ENCODE data around the gene TRMT10C.
"Not testable (repeated sequence)": the region's sequence is repeated elsewhere in the genome, so short reads cannot be mapped to it uniquely, and the experiment has no call there.

The TRMT10C gene

GRCh38 chr3:101549473-101549872 lies 12.2 kb upstream of the TRMT10C start:
- DNase-seq = no peak

- DNase-seq = not testable (repeated sequence)
Observed at GRCh38 chr3:101551359-101552081, 10.1 kb upstream of the TRMT10C start.

GRCh38 chr3:101553381-101553780 lies 8.3 kb upstream of the TRMT10C start:
- not testable (repeated sequence) for DNase-seq

GRCh38 chr3:101556064-101556463 lies 5.6 kb upstream of the TRMT10C start:
- DNase-seq = no peak

GRCh38 chr3:101567528-101568317 lies 6.1 kb downstream of the TRMT10C start:
- DNase-seq = no peak

GRCh38 chr3:101571028-101571895 lies 9.6 kb downstream of the TRMT10C start:
- peak; percentile 25 for DNase-seq

- DNase-seq = peak; percentile 98
Observed at GRCh38 chr3:101573449-101574387, 12.1 kb downstream of the TRMT10C start, which contains the start of gene PCNP. Gene PCNP, plus strand, starts transcription at chr3:101574180. Its CDS starts 36 bp downstream, at chr3:101574216.

GRCh38 chr3:101574388-101575112 lies 12.9 kb downstream of the TRMT10C start:
- DNase-seq = peak; percentile 58

- no peak for DNase-seq
Observed at GRCh38 chr3:101577286-101577685, 15.6 kb downstream of the TRMT10C start.

GRCh38 chr3:101588616-101589015 lies 26.9 kb downstream of the TRMT10C start:
- DNase-seq = no peak

- no peak for DNase-seq
Observed at GRCh38 chr3:101591071-101591470, 29.4 kb downstream of the TRMT10C start.

GRCh38 chr3:101602731-101603130 lies 41.1 kb downstream of the TRMT10C start:
- no peak for DNase-seq

- no peak for DNase-seq
Observed at GRCh38 chr3:101603184-101603583, 41.5 kb downstream of the TRMT10C start.

GRCh38 chr3:101605398-101605797 lies 43.7 kb downstream of the TRMT10C start:
- DNase-seq = not testable (repeated sequence)

- DNase-seq = no peak
Observed at GRCh38 chr3:101611023-101611422, 49.4 kb downstream of the TRMT10C start.

- not testable (repeated sequence) for DNase-seq
Observed at GRCh38 chr3:101613014-101613413, 51.3 kb downstream of the TRMT10C start.

- no peak for DNase-seq
Observed at GRCh38 chr3:101615525-101615924, 53.9 kb downstream of the TRMT10C start.

All from CD4-positive, alpha-beta T cell treated with Interleukin-15 for 1 hour (primary cell).